MM.1S (cell line): ENCODE measurements around the gene ROPN1B.
"Not testable (repeated sequence)": the region's sequence is repeated elsewhere in the genome, so short reads cannot be mapped to it uniquely, and the experiment has no call there.

Experiments
- DNase-seq: peaks from one replicate; pipeline ENCODE4 v3.0.0-alpha.2; 2015
- H2AFZ ChIP-seq: fragments of 300-600 bp; sonication (generic); 2 replicates; pipeline ENCODE4 v1.6.0; 2016; ENCODE audit warnings: antibody characterized with exemption, low read length
- H3F3A ChIP-seq: fragments of 300-600 bp; sonication (generic); 2 replicates; pipeline ENCODE4 v1.6.1; 2016; ENCODE audit warnings: mild to moderate bottlenecking, antibody characterized with exemption, low read length, moderate library complexity, mixed read lengths; ENCODE audit not compliant: insufficient read depth
- H3K27ac ChIP-seq: fragments of 300-600 bp; sonication (generic); 2 replicates; pipeline ENCODE4 v1.5.1; 2016; ENCODE audit warnings: mild to moderate bottlenecking, low read length
- H3K27me3 ChIP-seq: fragments of 300-600 bp; sonication (generic); replicated peaks from 2 replicates; pipeline ENCODE4 v1.6.0; 2016; ENCODE audit warnings: low read length; ENCODE audit not compliant: insufficient read depth
- H3K36me3 ChIP-seq: fragments of 300-600 bp; sonication (generic); replicated peaks from 2 replicates; pipeline ENCODE4 v1.6.1; 2016; ENCODE audit warnings: mild to moderate bottlenecking, low read length, mixed read lengths; ENCODE audit not compliant: insufficient read depth
- H3K4me1 ChIP-seq: fragments of 300-600 bp; sonication (generic); 2 replicates; pipeline ENCODE4 v1.6.1; 2016; ENCODE audit warnings: low read length, mixed read lengths
- H3K4me2 ChIP-seq: fragments of 300-600 bp; sonication (generic); 2 replicates; pipeline ENCODE4 v1.6.0; 2016; ENCODE audit warnings: low read depth, low read length
- H3K4me3 ChIP-seq: fragments of 300-600 bp; sonication (generic); 2 replicates; pipeline ENCODE4 v1.5.1; 2016; ENCODE audit warnings: low read length, mixed read lengths
- H3K79me2 ChIP-seq: fragments of 300-600 bp; sonication (generic); 2 replicates; pipeline ENCODE4 v1.6.1; 2016; ENCODE audit warnings: mixed run types, low read length, mixed read lengths
- H3K9ac ChIP-seq: fragments of 300-600 bp; sonication (generic); 2 replicates; pipeline ENCODE4 v1.6.1; 2016; ENCODE audit warnings: low read length, mixed read lengths
- H3K9me2 ChIP-seq: fragments of 300-600 bp; sonication (generic); replicated peaks from 2 replicates; pipeline ENCODE4 v1.6.1; 2016; ENCODE audit warnings: mild to moderate bottlenecking, low read length, mixed read lengths; ENCODE audit not compliant: insufficient read depth
- H3K9me3 ChIP-seq: fragments of 300-600 bp; sonication (generic); replicated peaks from 2 replicates; pipeline ENCODE4 v1.6.1; 2016; ENCODE audit warnings: mild to moderate bottlenecking, low read length, mixed read lengths; ENCODE audit not compliant: insufficient read depth
- H4K20me1 ChIP-seq: fragments of 300-600 bp; sonication (generic); 2 replicates; pipeline ENCODE4 v1.6.1; 2016; ENCODE audit warnings: mild to moderate bottlenecking, low read length, moderate library complexity, mixed read lengths; ENCODE audit not compliant: insufficient read depth
- EZH2 ChIP-seq: fragments of 300-600 bp; sonication (generic); optimal IDR thresholded peaks from 2 replicates; pipeline ENCODE3; 2017; ENCODE audit warnings: low read depth, mild to moderate bottlenecking, antibody characterized with exemption, low read length, mixed read lengths
- EZH2phosphoT487 ChIP-seq: fragments of 300-600 bp; sonication (generic); IDR thresholded peaks from 2 replicates; pipeline ENCODE4 v1.6.1; 2018; ENCODE audit warnings: antibody characterized with exemption, low read length
- TF ChIP-seq, protein P1 (sequence below): fragments of 300-600 bp; sonication (generic); IDR thresholded peaks from 2 replicates; pipeline ENCODE4 v1.5.1; 2016; ENCODE audit warnings: antibody characterized with exemption, low read length, mixed read lengths

The ROPN1B gene

DNA sequence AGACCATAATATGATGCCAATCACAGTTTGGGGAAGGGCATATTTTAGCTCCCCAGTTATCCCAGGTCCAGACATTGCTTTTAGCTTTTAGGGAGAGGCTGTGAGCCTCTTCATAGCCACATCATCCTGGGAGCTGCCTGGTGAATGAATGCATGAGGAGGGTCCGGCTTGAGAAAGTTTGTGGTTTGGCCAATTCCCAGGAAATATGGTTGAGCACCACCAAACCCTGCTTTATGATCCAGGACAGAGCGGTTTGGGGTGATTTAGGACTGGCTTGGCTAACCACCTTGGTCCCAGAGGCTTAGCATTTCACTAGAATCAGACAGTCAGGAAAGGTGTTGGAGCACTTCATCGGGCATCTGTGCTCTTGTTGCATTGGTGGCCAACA lies 7.0 kb downstream of the ROPN1B start:
- not testable (repeated sequence) for H4K20me1 ChIP-seq, H3K27ac ChIP-seq, DNase-seq, H3K36me3 ChIP-seq, H3K9me3 ChIP-seq, H2AFZ ChIP-seq, H3K4me3 ChIP-seq, H3K4me1 ChIP-seq, H3K9me2 ChIP-seq, H3F3A ChIP-seq, H3K9ac ChIP-seq, H3K79me2 ChIP-seq, H3K4me2 ChIP-seq
- H3K27me3 ChIP-seq, result peaks cover 12% of the 10 kb centered on the region

DNA sequence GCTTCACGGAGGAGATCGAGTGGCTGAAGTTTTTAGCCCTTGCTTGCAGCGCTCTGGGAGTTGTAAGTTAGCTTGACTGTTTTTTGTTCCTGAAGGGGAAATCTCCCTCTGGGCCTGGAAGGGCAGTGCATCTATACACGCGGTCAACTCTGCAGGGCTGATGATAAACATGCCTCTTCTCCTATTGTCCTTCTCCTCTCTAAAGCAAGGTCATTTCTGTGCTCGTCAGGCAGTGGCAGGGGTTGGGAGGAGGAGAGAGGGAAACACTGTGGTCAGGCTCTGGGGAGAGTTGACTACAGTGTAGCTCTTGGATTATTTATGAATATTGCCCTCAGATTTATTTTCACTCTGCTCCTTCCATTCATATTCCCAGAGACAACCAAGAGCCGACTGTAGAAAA lies 8.1 kb downstream of the ROPN1B start:
- DNase-seq, H3K79me2 ChIP-seq, H4K20me1 ChIP-seq, H3K36me3 ChIP-seq, H3K9ac ChIP-seq, H3F3A ChIP-seq, H3K27me3 ChIP-seq, H3K4me3 ChIP-seq, H3K27ac ChIP-seq, H2AFZ ChIP-seq, H3K4me1 ChIP-seq, H3K9me2 ChIP-seq, H3K9me3 ChIP-seq, H3K4me2 ChIP-seq: not testable (repeated sequence)

DNA sequence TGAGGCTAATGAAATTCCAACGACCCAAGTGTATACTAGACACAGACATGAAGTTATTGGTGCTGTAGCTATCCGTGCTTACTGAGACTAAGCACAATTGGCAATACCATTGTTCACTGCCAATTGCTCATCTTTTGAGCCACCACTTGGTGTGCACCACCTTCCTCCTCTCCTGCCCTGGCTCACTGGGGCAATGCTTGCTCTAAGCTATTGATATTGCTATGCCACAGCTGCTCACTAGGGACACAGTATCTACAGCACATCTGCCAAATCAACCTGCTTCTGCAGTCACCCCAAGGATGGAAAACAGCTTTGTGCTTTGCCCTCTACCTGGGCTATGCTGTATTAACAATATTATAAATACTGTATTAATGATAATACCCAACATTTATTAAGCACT lies 16.0 kb downstream of the ROPN1B start:
- not testable (repeated sequence) for H3K9ac ChIP-seq, H3F3A ChIP-seq, H3K9me2 ChIP-seq, H3K27me3 ChIP-seq, DNase-seq, H2AFZ ChIP-seq, H3K9me3 ChIP-seq, H3K27ac ChIP-seq, H3K36me3 ChIP-seq, H3K79me2 ChIP-seq, H4K20me1 ChIP-seq, H3K4me3 ChIP-seq
- H3K4me1 ChIP-seq, result peaks cover 12% of the 10 kb centered on the region
- H3K4me2 ChIP-seq, result 0 out of 2 replicates have a peak overlapping the region, but pooled peaks have one; percentile 1

DNA sequence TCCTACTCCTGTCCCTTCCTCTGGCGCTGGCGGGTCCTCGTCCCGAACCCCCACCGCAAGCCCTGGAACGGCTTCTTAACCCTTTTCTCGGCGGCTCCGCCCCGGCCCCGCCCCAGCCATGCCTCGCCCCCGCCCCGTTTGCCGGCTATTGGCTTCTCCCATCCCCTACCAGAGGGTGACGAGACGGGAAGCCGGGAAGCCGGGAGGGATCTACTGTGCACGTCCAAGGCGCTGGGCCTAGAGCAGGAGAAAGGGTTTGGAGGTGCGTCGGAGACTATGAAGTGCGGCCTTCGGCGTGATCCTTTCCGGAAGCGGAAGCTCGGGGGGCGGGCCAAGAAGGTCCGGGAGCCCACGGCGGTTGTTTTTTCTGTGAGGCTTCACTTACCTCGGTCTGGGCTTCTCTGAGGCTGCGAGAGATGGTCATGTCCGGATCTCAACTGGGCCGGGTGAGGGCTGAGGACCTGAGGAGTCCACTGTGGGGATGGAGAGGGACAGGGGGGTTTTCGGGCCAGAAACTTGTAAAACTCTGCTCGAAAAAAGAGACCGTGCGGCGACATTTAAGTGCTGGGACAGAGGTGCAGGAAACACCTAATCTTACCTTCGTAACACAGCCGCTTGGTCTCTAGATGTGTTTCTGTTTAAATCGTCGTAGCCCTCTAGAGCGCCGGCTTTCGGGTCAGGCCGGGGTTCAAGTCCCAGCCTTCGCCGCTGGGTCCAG lies 21.4 kb downstream of the ROPN1B start:
- peak; percentile 70 for DNase-seq
- Histone ChIP-seq H3K36me3 (no peaks in the 10 kb centered on the region), H3K4me1 (0 out of 2 replicates have a peak, but pooled peaks cover 4% of the 10 kb centered on the region), H3K27me3 (no peaks in the 10 kb centered on the region), H3K9ac (peak overlapping the region; percentile 73), H3K9me2 (no peaks in the 10 kb centered on the region), H3K9me3 (no peaks in the 10 kb centered on the region), H3K4me3 (peak overlapping the region; percentile 67), H3F3A (no peaks in the 10 kb centered on the region), H2AFZ (peak overlapping the region; percentile 88), H4K20me1 (no peaks in the 10 kb centered on the region), H3K4me2 (peak overlapping the region; percentile 54; the same call in 1 of the 2 replicates), H3K79me2 (no peaks in the 10 kb centered on the region), H3K27ac (peak overlapping the region; percentile 59; the same call in 1 of the 2 replicates)
- TF ChIP-seq EZH2, result no peak
- no peak for TF ChIP-seq EZH2phosphoT487
- TF ChIP-seq, protein P1, sequence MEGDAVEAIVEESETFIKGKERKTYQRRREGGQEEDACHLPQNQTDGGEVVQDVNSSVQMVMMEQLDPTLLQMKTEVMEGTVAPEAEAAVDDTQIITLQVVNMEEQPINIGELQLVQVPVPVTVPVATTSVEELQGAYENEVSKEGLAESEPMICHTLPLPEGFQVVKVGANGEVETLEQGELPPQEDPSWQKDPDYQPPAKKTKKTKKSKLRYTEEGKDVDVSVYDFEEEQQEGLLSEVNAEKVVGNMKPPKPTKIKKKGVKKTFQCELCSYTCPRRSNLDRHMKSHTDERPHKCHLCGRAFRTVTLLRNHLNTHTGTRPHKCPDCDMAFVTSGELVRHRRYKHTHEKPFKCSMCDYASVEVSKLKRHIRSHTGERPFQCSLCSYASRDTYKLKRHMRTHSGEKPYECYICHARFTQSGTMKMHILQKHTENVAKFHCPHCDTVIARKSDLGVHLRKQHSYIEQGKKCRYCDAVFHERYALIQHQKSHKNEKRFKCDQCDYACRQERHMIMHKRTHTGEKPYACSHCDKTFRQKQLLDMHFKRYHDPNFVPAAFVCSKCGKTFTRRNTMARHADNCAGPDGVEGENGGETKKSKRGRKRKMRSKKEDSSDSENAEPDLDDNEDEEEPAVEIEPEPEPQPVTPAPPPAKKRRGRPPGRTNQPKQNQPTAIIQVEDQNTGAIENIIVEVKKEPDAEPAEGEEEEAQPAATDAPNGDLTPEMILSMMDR, result no peak

DNA sequence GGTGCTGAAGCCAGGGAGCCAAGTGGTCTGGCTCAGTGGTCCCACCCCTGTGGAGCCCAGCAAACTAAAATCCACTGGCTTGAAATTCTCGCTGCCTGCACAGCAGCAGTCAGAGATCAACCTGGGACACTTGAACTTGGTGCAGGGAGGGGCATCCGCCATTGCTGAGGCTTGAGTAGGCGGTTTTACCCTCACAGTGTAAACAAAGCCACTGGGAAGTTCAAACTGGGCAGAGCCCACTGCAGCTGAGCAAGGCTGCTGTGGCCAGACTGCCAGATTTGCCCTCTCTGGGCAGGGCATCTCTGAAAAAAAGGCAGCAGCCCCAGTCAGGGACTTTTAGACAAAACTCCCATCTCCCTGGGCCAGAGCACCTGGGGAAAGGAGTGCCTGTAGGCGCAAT lies 27.8 kb downstream of the ROPN1B start:
- not testable (repeated sequence) for H3K4me3 ChIP-seq, H3K79me2 ChIP-seq, H3F3A ChIP-seq, H4K20me1 ChIP-seq, H3K4me1 ChIP-seq, DNase-seq, H3K36me3 ChIP-seq, H3K9ac ChIP-seq, H3K27me3 ChIP-seq, H3K4me2 ChIP-seq, H2AFZ ChIP-seq, H3K9me3 ChIP-seq, H3K27ac ChIP-seq, H3K9me2 ChIP-seq
